Panc1 (cell line): Measurements from ENCODE around the gene BCL2.

Source experiments
- POLR2AphosphoS5 ChIP-seq: IDR thresholded peaks from 2 replicates; pipeline ENCODE4 v1.6.1; 2012; ENCODE audit warnings: mild to moderate bottlenecking, low read depth, low read length, moderate library complexity
- SIN3A ChIP-seq: IDR thresholded peaks from 2 replicates; pipeline ENCODE4 v1.6.1; 2012; ENCODE audit warnings: low read depth, mild to moderate bottlenecking, low read length, moderate library complexity, borderline replicate concordance; ENCODE audit not compliant: insufficient read depth
- TCF7L2 ChIP-seq: IDR thresholded peaks from 2 replicates; pipeline ENCODE4 v1.6.1; 2011; ENCODE audit warnings: mild to moderate bottlenecking, low read depth, low read length, inconsistent platforms
- TF ChIP-seq, protein P1 (sequence below): fragments of 450-650 bp; IDR thresholded peaks from 2 replicates; pipeline ENCODE4 v1.5.1; 2017; ENCODE audit warnings: mild to moderate bottlenecking
- TF ChIP-seq, protein P2 (sequence below), 2 experiments: IDR thresholded peaks; 2 replicates each; pipeline ENCODE4 v1.6.1; 2011 to 2012; ENCODE audit warnings: low read depth in 2 of 2, control low read depth in 1 of 2, low read length in 1 of 2, mild to moderate bottlenecking in 1 of 2, moderate library complexity in 1 of 2; ENCODE audit not compliant: insufficient read depth in 1 of 2

DNA sequence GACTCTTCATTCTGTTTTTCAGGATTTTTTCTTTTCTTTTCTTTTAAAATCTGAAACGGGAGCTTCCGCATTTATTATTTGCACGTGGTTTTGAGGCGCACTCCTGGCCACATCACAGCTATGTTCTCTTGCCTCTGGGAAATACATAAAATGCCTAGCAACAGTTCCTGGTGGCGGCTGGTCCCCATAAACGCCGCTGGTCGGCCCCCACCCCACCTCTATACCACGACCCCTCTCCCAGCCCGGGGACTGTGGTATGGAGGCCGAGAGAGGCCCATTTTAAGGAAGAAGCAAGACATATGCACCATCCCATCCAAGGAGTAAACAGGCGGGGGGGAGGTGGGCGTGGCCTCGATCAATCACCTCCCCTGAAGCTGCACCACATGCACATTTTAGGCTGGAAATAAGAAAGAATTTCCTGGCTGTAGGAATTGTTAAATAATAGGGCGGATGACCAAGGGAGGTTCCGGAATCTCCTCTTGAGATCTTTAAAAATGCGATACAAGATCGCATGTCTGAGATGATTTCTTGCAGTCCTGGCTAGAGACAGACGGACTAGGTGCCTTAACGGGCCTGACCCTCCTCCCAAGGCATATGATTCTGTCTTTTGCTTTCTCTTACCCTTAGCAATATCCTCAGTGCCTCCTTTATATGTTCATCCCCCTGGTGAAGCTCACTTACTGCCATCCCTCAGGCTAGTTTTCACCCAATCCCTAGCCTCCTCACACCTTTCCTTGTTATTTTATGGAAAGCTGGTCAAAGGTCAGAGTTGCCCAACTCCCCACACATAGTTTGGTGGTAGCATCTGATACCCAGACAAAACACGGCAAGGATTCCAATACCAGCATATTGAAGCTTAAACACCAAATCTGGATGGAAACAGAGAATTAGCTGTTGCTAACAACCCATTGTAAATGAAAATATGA lies 82.4 kb downstream of the BCL2 start:
- TF ChIP-seq, protein P1, sequence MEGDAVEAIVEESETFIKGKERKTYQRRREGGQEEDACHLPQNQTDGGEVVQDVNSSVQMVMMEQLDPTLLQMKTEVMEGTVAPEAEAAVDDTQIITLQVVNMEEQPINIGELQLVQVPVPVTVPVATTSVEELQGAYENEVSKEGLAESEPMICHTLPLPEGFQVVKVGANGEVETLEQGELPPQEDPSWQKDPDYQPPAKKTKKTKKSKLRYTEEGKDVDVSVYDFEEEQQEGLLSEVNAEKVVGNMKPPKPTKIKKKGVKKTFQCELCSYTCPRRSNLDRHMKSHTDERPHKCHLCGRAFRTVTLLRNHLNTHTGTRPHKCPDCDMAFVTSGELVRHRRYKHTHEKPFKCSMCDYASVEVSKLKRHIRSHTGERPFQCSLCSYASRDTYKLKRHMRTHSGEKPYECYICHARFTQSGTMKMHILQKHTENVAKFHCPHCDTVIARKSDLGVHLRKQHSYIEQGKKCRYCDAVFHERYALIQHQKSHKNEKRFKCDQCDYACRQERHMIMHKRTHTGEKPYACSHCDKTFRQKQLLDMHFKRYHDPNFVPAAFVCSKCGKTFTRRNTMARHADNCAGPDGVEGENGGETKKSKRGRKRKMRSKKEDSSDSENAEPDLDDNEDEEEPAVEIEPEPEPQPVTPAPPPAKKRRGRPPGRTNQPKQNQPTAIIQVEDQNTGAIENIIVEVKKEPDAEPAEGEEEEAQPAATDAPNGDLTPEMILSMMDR = no peak
- TF ChIP-seq, protein P2, sequence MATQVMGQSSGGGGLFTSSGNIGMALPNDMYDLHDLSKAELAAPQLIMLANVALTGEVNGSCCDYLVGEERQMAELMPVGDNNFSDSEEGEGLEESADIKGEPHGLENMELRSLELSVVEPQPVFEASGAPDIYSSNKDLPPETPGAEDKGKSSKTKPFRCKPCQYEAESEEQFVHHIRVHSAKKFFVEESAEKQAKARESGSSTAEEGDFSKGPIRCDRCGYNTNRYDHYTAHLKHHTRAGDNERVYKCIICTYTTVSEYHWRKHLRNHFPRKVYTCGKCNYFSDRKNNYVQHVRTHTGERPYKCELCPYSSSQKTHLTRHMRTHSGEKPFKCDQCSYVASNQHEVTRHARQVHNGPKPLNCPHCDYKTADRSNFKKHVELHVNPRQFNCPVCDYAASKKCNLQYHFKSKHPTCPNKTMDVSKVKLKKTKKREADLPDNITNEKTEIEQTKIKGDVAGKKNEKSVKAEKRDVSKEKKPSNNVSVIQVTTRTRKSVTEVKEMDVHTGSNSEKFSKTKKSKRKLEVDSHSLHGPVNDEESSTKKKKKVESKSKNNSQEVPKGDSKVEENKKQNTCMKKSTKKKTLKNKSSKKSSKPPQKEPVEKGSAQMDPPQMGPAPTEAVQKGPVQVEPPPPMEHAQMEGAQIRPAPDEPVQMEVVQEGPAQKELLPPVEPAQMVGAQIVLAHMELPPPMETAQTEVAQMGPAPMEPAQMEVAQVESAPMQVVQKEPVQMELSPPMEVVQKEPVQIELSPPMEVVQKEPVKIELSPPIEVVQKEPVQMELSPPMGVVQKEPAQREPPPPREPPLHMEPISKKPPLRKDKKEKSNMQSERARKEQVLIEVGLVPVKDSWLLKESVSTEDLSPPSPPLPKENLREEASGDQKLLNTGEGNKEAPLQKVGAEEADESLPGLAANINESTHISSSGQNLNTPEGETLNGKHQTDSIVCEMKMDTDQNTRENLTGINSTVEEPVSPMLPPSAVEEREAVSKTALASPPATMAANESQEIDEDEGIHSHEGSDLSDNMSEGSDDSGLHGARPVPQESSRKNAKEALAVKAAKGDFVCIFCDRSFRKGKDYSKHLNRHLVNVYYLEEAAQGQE (IDR thresholded peaks at IDR 0.05; ENCODE audit: insufficient read depth in 1 of 2, low read depth in 2 of 2, low read length in 1 of 2) = no peak
- TF ChIP-seq POLR2AphosphoS5 (no peak), SIN3A (no peak), TCF7L2 (no peak)
